Psoas muscle (tissue), 8 donors: ENCODE measurements around the gene FXYD4. TPM values are rescaled to one million over a fixed set of nuclear protein-coding genes. Genes with fewer than 3 reads are reported as not detected.
"Not testable (repeated sequence)": the region's sequence is repeated elsewhere in the genome, so short reads cannot be mapped to it uniquely, and the experiment has no call there.

Experiments used
- ATAC-seq, 4 donors: fragments of 200-7000 bp; cut with Tn5 transposase; one replicate each; pipeline ENCODE4 v1.9.1; 2020; ENCODE audit warnings: moderate library complexity in 3 of 4, mild to moderate bottlenecking in 2 of 4
- DNase-seq, 2 donors: peaks; one replicate each; pipeline ENCODE4 v3.0.0-alpha.2; 2020
- H3K27ac ChIP-seq: fragments of 200-600 bp; one replicate; pipeline ENCODE4 v1.8.0; 2022
- H3K27me3 ChIP-seq, 3 donors: fragments of 200-600 bp in 1 of 3; one replicate each; pipeline versions ENCODE4 v1.6.1 to v1.8.0; 2013 to 2022; ENCODE audit warnings: low read length in 2 of 3, mild to moderate bottlenecking in 2 of 3, moderate library complexity in 1 of 3; ENCODE audit not compliant: insufficient read depth in 3 of 3
- H3K36me3 ChIP-seq, 2 donors: fragments of 200-600 bp in 1 of 2; one replicate each; pipeline versions ENCODE4 v1.6.1 to v1.8.0; 2013 to 2022; ENCODE audit warnings: low read depth in 1 of 2, mild to moderate bottlenecking in 1 of 2, moderate library complexity in 1 of 2; ENCODE audit not compliant: insufficient read depth in 1 of 2
- H3K4me1 ChIP-seq: fragments of 200-600 bp; one replicate; pipeline ENCODE4 v1.8.0; 2022
- H3K4me3 ChIP-seq: fragments of 200-600 bp; one replicate; pipeline ENCODE4 v1.8.0; 2022; ENCODE audit warnings: mild to moderate bottlenecking
- H3K9me3 ChIP-seq: fragments of 200-600 bp; one replicate; pipeline ENCODE4 v1.8.0; 2022
- WGBS, 3 donors: extraction: QIAGEN DNeasy Blood & Tissue Kit; methylation state at CpG; one replicate each; pipeline versions ENCODE4 v1.1.6 to v1.1.7; 2013; 5-methylcytosine and 5-hydroxymethylcytosine counted together
- intact Hi-C, 2 donors: fragments of 100-400 bp; cut with DNase I; formaldehyde crosslinking; loops; one replicate each; pipeline versions ENCODE4 v1.11.0 to v1.14.2; 2022
- polyA plus RNA-seq, 3 donors: library from polyadenylated mRNA; stranded (reverse); fragments of 200-250 nt; gene quantifications; one replicate each; pipeline ENCODE4 v1.2.3, GENCODE V29; 2013
- total RNA-seq, 4 donors: library from RNA; stranded (reverse); fragmentation: NEBNext Ultra II Directional in 2 of 4; extraction: Animal tissue kit (Norgen Biotek cat#: 25700) in 2 of 4; gene quantifications; one replicate each; pipeline versions ENCODE4 v1.2.1 to v1.2.4, GENCODE V29; 2021 to 2023
- TF ChIP-seq, protein P1 (sequence below): fragments of 200-600 bp; IDR thresholded peaks from one replicate; pipeline ENCODE4 v1.8.0; 2022; ENCODE audit warnings: antibody characterized with exemption
- donor health status: healthy with polysubstance abuse.
- donor health status: DM: no; HTN: no; CAD: no; lungs with moderate emphysema.
- donor health status: Bipolar disorder and iron deficiency.
- donor health status: healthy.
- donor health status: DM: yes; HTN: yes; CAD: no.
- donor health status: DM: no; HTN: no; CAD: no.
- donor health status: DM: no; HTN: no; CAD: no.
- donor health status: DM: yes; HTN: yes; CAD: no.

FXYD4 gene
- total and polyA plus RNA-seq, 7 donors: 0.18 to 3.0 (median 0.74) TPM; not detected in 4

DNA sequence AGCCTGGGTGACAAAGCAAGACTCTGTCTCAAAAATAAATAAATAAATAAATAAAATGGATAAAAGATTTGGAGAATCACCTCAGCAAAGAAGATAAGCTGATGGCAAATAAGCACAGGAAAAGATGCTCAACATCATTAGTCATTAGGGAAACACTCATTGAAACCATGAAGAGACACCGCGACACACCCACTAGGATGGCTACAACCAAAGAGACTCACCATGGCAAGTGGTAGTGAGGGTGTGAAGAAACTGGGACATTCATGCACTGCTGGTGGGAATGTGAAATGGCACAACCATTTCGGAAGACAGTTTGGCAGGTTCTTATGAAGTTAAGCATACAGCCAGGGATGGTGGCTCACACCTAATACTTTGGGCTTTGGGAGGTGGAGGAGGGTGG lies 37.8 kb upstream of the FXYD4 start:
- no peaks in the 10 kb centered on the region for H3K4me1 ChIP-seq
- H3K9me3 ChIP-seq: no peaks in the 10 kb centered on the region
- peaks cover 0 to 6% (median 2%) of the 10 kb centered on the region in 3 donors for H3K27me3 ChIP-seq
- DNase-seq (no peak), ATAC-seq (no peak)
- WGBS, 3 donors: 94 to 100% (median 98%) methylated on average over 3 of the region's 3 CpGs
- no peak overlapping the region for H3K27ac ChIP-seq
- TF ChIP-seq, protein P1, sequence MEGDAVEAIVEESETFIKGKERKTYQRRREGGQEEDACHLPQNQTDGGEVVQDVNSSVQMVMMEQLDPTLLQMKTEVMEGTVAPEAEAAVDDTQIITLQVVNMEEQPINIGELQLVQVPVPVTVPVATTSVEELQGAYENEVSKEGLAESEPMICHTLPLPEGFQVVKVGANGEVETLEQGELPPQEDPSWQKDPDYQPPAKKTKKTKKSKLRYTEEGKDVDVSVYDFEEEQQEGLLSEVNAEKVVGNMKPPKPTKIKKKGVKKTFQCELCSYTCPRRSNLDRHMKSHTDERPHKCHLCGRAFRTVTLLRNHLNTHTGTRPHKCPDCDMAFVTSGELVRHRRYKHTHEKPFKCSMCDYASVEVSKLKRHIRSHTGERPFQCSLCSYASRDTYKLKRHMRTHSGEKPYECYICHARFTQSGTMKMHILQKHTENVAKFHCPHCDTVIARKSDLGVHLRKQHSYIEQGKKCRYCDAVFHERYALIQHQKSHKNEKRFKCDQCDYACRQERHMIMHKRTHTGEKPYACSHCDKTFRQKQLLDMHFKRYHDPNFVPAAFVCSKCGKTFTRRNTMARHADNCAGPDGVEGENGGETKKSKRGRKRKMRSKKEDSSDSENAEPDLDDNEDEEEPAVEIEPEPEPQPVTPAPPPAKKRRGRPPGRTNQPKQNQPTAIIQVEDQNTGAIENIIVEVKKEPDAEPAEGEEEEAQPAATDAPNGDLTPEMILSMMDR: no peak
- intact Hi-C loops: loop anchor here in 1 of 2 donors (10.0 kb wide), 1 partner anchor 369 kb away; no protein-coding TSS in a partner anchor
- H3K36me3 ChIP-seq: no peaks in the 10 kb centered on the region
- H3K4me3 ChIP-seq: no peak overlapping the region

DNA sequence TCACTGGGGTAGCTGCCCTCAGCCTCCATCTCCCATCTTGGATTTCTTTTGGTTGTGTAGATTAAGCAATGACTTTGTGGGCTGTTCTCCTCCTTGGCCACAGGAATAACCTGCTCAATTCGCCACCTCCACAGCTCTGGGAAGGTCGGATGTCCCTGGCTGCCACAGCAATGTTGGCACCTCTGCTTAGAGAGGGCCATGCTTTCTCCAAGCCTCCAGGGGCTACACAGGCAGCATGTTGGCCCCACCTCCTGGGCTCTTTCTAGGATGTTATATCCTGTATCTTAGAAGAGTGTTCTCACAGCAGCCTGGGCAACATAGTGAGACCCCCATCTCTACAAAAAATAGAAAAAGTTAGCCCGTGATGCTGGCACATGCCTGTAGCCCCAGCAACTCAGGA lies 35.4 kb upstream of the FXYD4 start:
- Histone ChIP-seq H3K36me3 (no peaks in the 10 kb centered on the region), H3K4me1 (no peaks in the 10 kb centered on the region), H3K9me3 (no peaks in the 10 kb centered on the region), H3K27ac (no peak overlapping the region), H3K4me3 (no peak overlapping the region), H3K27me3 (peaks cover 0 to 19% (median 4%) of the 10 kb centered on the region in 3 donors)
- intact Hi-C loops: loop anchor here in 1 of 2 donors (10.0 kb wide), 1 partner anchor 371 kb away; no protein-coding TSS in a partner anchor
- 90 to 96% (median 91%) methylated on average over 3 of the region's 3 CpGs for WGBS, 3 donors
- ATAC-seq (no peak), DNase-seq (no peak)
- TF ChIP-seq, protein P1: no peak

DNA sequence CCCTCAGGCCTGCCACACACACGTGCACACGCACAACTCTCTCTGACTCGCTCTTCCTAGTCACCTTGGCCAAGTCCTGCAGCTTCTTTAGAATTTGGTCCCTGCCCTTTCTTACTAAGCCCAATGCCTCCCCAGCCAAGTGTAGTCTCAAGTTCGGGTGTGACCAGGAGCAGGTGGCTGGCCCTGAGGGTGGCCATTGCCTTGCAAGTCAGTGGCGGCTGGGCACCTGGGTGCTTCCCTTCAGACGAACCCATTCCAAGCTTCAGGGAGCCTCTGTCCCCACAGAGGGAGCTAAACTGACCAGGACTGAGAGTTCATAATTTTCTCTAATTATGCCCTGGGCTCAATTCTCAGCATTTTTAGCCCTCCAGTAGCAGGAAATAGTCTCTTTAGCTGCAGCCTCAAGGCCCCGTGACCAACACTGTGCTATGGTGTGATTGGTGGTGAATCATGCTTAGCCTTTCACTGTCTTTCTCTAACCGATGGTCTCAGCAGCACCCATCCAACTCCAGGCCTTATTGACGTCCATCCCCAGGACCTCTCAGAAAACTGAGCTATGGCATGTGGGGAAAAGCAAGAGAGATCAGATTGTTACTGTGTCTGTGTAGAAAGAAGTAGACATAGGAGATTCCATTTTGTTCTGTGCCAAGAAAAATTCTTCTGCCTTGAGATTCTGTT lies 34.7 kb upstream of the FXYD4 start:
- DNase-seq (no peak), ATAC-seq (no peak)
- WGBS, 3 donors: 73 to 81% (median 75%) methylated on average over 9 of the region's 9 CpGs
- no peaks in the 10 kb centered on the region for H3K36me3 ChIP-seq
- H3K27ac ChIP-seq: no peak overlapping the region
- TF ChIP-seq, protein P1: no peak
- intact Hi-C loops: loop anchor here in 1 of 2 donors (10.0 kb wide), 1 partner anchor 372 kb away; no protein-coding TSS in a partner anchor
- no peaks in the 10 kb centered on the region for H3K9me3 ChIP-seq
- H3K4me1 ChIP-seq: no peaks in the 10 kb centered on the region
- H3K4me3 ChIP-seq: no peak overlapping the region
- peaks cover 0 to 19% (median 4%) of the 10 kb centered on the region in 3 donors for H3K27me3 ChIP-seq

DNA sequence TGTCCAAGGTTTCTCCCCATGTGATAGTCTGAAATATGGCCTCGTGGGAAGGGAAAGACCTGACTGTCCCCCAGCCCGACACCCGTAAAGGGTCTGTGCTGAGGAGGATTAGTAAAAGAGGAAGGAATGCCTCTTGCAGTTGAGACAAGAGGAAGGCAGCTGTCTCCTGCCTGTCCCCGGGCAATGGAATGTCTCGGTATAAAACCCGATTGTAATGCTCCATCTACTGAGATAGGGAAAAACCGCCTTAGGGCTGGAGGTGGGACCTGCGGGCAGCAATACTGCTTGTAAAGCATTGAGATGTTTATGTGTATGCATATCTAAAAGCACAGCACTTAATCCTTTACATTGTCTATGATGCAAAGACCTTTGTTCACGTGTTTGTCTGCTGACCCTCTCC lies 33.9 kb upstream of the FXYD4 start:
- not testable (repeated sequence) for H3K4me1 ChIP-seq, H3K27ac ChIP-seq, ATAC-seq, DNase-seq, H3K9me3 ChIP-seq, H3K4me3 ChIP-seq, H3K36me3 ChIP-seq
- 27 to 33% (median 32%) methylated on average over 5 to 7 of the region's 9 CpGs for WGBS, 3 donors
- peaks cover 0 to 19% (median 4%) of the 10 kb centered on the region in 3 donors for H3K27me3 ChIP-seq
- intact Hi-C loops: loop anchor here in 1 of 2 donors (10.0 kb wide), 1 partner anchor 373 kb away; no protein-coding TSS in a partner anchor

DNA sequence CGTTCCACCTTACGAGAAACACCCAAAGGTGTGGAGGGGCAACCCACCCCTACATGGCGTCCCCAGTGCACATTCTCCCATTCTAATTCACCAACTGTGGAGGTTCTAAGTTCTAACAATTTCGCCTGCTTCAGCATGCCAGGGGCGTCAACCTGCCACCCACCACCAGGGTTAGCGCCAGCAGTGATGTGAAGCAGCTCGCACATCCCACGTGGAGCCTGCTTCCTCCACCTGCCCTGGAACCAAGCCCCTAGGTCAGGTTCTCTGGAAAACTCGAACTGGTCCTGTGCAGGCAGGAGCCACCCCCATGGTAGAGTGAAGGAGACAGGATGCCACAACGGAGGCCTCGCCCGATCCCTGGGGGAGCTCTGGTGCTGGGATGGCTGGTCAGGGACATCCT lies 33.3 kb upstream of the FXYD4 start:
- H3K9me3 ChIP-seq: no peaks in the 10 kb centered on the region
- TF ChIP-seq, protein P1: no peak
- intact Hi-C loops: loop anchor here in 1 of 2 donors (10.0 kb wide), 1 partner anchor 373 kb away; no protein-coding TSS in a partner anchor
- no peaks in the 10 kb centered on the region for H3K4me1 ChIP-seq
- peaks cover 0 to 19% (median 4%) of the 10 kb centered on the region in 3 donors for H3K27me3 ChIP-seq
- ATAC-seq: no peak
- no peak overlapping the region for H3K27ac ChIP-seq
- WGBS, 3 donors: 80 to 85% (median 83%) methylated on average over 12 of the region's 12 CpGs
- DNase-seq: no peak
- H3K36me3 ChIP-seq: no peaks in the 10 kb centered on the region
- H3K4me3 ChIP-seq: no peak overlapping the region
